Adrenal gland (tissue), 5 donors: ENCODE measurements around the gene SOX3.

Source experiments
- POLR2A ChIP-seq, 2 donors: fragments of 450-650 bp; IDR thresholded peaks; one replicate each; pipeline ENCODE4 v1.6.1; 2017; ENCODE audit warnings: antibody characterized with exemption in 2 of 2, mild to moderate bottlenecking in 2 of 2, moderate library complexity in 1 of 2
- TF ChIP-seq, protein P1 (sequence below), 6 experiments: fragments of 450-650 bp in 4 of 6; fragments of 200-600 bp in 2 of 6; sonication (generic) in 1 of 6; IDR thresholded peaks; 1 replicate in 5 of 6; 2 replicates in 1 of 6; pipeline versions ENCODE4 v1.5.1 to v1.8.0; 2016 to 2021; ENCODE audit warnings: antibody characterized with exemption in 6 of 6, mild to moderate bottlenecking in 2 of 6, moderate library complexity in 1 of 6
- donor health status: DM: no; HTN: no; CAD: no.

DNA sequence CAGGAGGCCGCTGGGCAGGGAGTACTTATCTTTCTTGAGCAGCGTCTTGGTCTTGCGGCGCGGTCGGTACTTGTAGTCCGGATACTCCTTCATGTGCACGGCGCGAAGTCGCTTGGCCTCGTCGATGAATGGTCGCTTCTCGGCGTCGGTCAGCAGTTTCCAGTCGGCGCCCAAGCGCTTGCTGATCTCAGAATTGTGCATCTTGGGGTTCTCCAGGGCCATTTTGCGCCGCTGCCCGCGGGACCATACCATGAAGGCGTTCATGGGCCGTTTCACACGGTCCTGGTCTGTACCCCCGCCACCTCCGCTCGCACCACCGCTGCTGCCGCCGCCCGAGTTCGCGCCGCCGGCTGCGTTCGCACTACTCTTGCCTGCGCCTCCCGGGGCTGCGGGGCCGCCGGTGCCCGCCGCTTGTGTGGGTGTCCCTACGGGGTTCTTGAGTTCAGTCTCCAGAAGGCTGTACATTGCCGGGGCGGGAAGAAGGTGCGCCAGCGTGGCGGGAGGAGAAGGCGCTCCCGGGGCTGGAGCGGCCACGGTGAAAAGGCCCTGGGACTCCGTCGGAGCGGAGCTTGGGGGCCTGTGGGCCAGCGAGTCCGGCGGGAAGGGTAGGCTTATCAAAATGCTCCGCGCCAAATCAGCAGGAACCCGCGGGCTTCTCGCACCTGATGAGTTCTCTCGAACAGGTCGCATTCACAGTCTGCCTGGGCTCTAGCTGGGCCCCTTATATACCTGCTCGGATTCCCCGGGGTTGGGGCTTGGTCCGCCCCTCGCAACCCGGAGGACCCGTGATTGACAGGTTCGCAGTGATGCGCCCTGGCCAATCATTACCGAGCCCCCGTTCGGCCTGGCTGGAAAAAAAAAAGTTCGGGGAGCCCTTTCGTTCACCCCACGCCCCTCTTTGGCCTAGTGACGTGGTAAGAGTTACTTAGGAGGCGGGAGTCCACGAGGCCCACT lies at the start of gene SOX3:
- TF ChIP-seq, protein P1, sequence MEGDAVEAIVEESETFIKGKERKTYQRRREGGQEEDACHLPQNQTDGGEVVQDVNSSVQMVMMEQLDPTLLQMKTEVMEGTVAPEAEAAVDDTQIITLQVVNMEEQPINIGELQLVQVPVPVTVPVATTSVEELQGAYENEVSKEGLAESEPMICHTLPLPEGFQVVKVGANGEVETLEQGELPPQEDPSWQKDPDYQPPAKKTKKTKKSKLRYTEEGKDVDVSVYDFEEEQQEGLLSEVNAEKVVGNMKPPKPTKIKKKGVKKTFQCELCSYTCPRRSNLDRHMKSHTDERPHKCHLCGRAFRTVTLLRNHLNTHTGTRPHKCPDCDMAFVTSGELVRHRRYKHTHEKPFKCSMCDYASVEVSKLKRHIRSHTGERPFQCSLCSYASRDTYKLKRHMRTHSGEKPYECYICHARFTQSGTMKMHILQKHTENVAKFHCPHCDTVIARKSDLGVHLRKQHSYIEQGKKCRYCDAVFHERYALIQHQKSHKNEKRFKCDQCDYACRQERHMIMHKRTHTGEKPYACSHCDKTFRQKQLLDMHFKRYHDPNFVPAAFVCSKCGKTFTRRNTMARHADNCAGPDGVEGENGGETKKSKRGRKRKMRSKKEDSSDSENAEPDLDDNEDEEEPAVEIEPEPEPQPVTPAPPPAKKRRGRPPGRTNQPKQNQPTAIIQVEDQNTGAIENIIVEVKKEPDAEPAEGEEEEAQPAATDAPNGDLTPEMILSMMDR (IDR thresholded peaks at IDR 0.05): no peak
- no peak for TF ChIP-seq POLR2A (IDR thresholded peaks at IDR 0.05)
